Measurements from ENCODE around the gene D2HGDH.

DNA sequence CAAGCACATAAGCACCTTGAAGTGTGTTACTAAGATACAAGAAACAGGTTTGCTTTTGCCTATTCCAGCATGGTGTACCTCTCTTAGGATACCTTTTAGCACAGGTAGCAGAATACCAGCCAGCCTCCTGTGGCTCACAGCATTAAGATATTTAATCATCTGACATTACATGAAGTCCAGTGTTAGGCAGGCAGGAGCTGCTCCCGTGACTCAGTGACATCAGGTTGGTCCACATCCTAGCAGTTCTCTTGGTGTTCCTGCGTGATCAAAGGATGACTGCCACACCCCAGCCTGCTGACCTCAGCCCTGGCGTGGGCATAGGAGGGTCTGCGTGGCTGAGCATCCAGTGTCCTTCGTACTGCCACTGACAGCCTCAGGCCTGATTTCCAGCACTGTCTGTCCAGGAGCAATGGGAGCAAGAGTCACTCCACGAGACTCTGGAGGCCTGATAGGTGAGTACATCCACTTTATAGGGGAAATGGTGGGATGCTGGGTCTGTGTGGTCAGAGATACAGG lies 44.2 kb upstream of the D2HGDH start:
- TF ChIP-seq, protein P1, sequence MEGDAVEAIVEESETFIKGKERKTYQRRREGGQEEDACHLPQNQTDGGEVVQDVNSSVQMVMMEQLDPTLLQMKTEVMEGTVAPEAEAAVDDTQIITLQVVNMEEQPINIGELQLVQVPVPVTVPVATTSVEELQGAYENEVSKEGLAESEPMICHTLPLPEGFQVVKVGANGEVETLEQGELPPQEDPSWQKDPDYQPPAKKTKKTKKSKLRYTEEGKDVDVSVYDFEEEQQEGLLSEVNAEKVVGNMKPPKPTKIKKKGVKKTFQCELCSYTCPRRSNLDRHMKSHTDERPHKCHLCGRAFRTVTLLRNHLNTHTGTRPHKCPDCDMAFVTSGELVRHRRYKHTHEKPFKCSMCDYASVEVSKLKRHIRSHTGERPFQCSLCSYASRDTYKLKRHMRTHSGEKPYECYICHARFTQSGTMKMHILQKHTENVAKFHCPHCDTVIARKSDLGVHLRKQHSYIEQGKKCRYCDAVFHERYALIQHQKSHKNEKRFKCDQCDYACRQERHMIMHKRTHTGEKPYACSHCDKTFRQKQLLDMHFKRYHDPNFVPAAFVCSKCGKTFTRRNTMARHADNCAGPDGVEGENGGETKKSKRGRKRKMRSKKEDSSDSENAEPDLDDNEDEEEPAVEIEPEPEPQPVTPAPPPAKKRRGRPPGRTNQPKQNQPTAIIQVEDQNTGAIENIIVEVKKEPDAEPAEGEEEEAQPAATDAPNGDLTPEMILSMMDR (IDR thresholded peaks at IDR 0.05; ENCODE audit: borderline replicate concordance, extremely low read depth, low read length, poor library complexity, severe bottlenecking), result no peak
- no peak for TF ChIP-seq EZH2 (IDR thresholded peaks at IDR 0.05; ENCODE audit: borderline replicate concordance, low read depth, low read length, severe bottlenecking)
